ENCODE data around the gene FOXM1. TPM values are rescaled to one million over a fixed set of nuclear protein-coding genes. Genes with fewer than 3 reads are reported as not detected.

The FOXM1 gene
- total RNA-seq, 1 experiment from 2014 or later: 118 TPM

GRCh38 chr12:2924019-2924418 lies 47.0 kb upstream of the FOXM1 start (continued):
- TF ChIP-seq ZNF281 (CRISPR knock-in tag; IDR thresholded peaks at IDR 0.05) (no peak), USF1 (CRISPR knock-in tag; IDR thresholded peaks at IDR 0.05) (no peak), FOXJ3 (CRISPR knock-in tag; IDR thresholded peaks at IDR 0.05; ENCODE audit: borderline replicate concordance) (no peak), MYBL2 (CRISPR knock-in tag; IDR thresholded peaks at IDR 0.05) (no peak), ATF1 (CRISPR knock-in tag; IDR thresholded peaks at IDR 0.05) (no peak), STAT6 (CRISPR knock-in tag; conservative IDR thresholded peaks at IDR 0.05; ENCODE audit: low read depth) (no peak), ZNF396 (CRISPR knock-in tag; IDR thresholded peaks at IDR 0.05; ENCODE audit: borderline replicate concordance) (no peak), ATF2 (CRISPR knock-in tag; IDR thresholded peaks at IDR 0.05; ENCODE audit: borderline replicate concordance, low read depth) (no peak), ZSCAN18 (CRISPR knock-in tag; IDR thresholded peaks at IDR 0.05) (no peak), FOXP4 (CRISPR knock-in tag; IDR thresholded peaks at IDR 0.05) (no peak), ZNF219 (CRISPR knock-in tag; IDR thresholded peaks at IDR 0.05; ENCODE audit: borderline replicate concordance) (no peak), NR2C2 (CRISPR knock-in tag; IDR thresholded peaks at IDR 0.05) (no peak), FOXK1 (CRISPR knock-in tag; IDR thresholded peaks at IDR 0.05) (no peak), MXD4 (CRISPR knock-in tag; IDR thresholded peaks at IDR 0.05; ENCODE audit: borderline replicate concordance) (no peak)

- no peak overlapping the region for H3K27ac Mint-ChIP-seq
- POLR2A ChIA-PET: interaction anchor here (1.2 kb wide), 1 partner anchor 21 kb away, joined by 3 read pairs; no protein-coding TSS in a partner anchor
- peaks cover 15% of the 10 kb centered on the region for H3K4me1 Mint-ChIP-seq
- H3K27me3 Mint-ChIP-seq (ENCODE audit: low read depth): no peaks in the 10 kb centered on the region
- CTCF ChIA-PET: interaction anchor here (1.3 to 1.9 kb wide), 4 partner anchors 21 to 150 kb away, joined by 3 to 8 read pairs (median 4); no protein-coding TSS in a partner anchor
- H3K36me3 Mint-ChIP-seq: peaks cover 18% of the 10 kb centered on the region
- H3K4me3 Mint-ChIP-seq: no peak overlapping the region
- H3K9me3 Mint-ChIP-seq: no peaks in the 10 kb centered on the region
- no peak for DNase-seq (ENCODE audit: low spot score)
- ATAC-seq: no peak
- no peak for TF ChIP-seq ELF4 (CRISPR knock-in tag; IDR thresholded peaks at IDR 0.05; ENCODE audit: low read depth)
- no peak for TF ChIP-seq SMAD3 (CRISPR knock-in tag; IDR thresholded peaks at IDR 0.05; ENCODE audit: borderline replicate concordance)
- TF ChIP-seq NFYB (CRISPR knock-in tag; conservative IDR thresholded peaks at IDR 0.05; ENCODE audit: low read depth): no peak
- no peak for TF ChIP-seq ZBTB21 (CRISPR knock-in tag; IDR thresholded peaks at IDR 0.05; ENCODE audit: borderline replicate concordance)
- TF ChIP-seq HMGXB4 (CRISPR knock-in tag; IDR thresholded peaks at IDR 0.05): no peak
- TF ChIP-seq CBFB (CRISPR knock-in tag; IDR thresholded peaks at IDR 0.05; ENCODE audit: low read depth): no peak
- no peak for TF ChIP-seq E2F5 (CRISPR knock-in tag; IDR thresholded peaks at IDR 0.05)
- TF ChIP-seq MLX (CRISPR knock-in tag; IDR thresholded peaks at IDR 0.05): no peak
These were observed 46.1 kb upstream of the FOXM1 start for GRCh38 chr12:2923057-2923456.
